ENCODE measurements around the gene ZNF608. TPM values are rescaled to one million over a fixed set of nuclear protein-coding genes. Genes with fewer than 3 reads are reported as not detected.

The ZNF608 gene
- total RNA-seq, 1 donor from 2014 or later = 213 TPM

DNA sequence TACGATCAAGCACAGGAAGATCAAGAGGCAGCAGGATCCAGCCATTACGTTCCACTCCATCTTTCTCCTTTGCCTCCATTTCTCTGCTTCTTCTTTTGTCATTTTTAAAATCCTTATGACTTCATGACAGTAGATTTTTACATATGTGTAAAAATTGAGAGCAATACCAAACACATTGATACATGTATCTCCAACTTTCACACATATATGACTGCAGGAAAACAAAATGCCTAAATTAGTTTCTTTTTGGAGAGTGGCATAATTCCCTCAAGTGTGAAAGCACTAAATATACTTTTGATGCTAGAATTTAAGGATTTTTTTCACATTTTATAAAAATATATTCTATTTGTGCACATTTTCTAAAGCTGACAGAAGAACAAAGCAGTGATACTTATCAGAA is 8.6 kb upstream of the ZNF608 start:
- Mint-ChIP-seq H3K27me3 (ENCODE audit: insufficient read depth, low read depth) (peaks cover 3% of the 10 kb centered on the region), H3K27ac (no peak overlapping the region), H3K36me3 (no peaks in the 10 kb centered on the region), H3K9me3 (no peaks in the 10 kb centered on the region), H3K4me3 (no peak overlapping the region), H3K4me1 (peaks cover 52% of the 10 kb centered on the region)
- no peak overlapping the region for H3K27ac ChIP-seq
- no peaks in the 10 kb centered on the region for H4K20me1 ChIP-seq (ENCODE audit: low read depth)
- TF ChIP-seq EZH2phosphoT487 (IDR thresholded peaks at IDR 0.05) (no peak), EZH2 (IDR thresholded peaks at IDR 0.05) (no peak)
- TF ChIP-seq, protein P1, sequence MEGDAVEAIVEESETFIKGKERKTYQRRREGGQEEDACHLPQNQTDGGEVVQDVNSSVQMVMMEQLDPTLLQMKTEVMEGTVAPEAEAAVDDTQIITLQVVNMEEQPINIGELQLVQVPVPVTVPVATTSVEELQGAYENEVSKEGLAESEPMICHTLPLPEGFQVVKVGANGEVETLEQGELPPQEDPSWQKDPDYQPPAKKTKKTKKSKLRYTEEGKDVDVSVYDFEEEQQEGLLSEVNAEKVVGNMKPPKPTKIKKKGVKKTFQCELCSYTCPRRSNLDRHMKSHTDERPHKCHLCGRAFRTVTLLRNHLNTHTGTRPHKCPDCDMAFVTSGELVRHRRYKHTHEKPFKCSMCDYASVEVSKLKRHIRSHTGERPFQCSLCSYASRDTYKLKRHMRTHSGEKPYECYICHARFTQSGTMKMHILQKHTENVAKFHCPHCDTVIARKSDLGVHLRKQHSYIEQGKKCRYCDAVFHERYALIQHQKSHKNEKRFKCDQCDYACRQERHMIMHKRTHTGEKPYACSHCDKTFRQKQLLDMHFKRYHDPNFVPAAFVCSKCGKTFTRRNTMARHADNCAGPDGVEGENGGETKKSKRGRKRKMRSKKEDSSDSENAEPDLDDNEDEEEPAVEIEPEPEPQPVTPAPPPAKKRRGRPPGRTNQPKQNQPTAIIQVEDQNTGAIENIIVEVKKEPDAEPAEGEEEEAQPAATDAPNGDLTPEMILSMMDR (IDR thresholded peaks at IDR 0.05) = no peak
- H3K9me3 ChIP-seq (ENCODE audit: low read depth) = no peaks in the 10 kb centered on the region
- peaks cover 7% of the 10 kb centered on the region for H3F3A ChIP-seq (ENCODE audit: low read depth)
- no peak overlapping the region for H3K4me3 ChIP-seq
- no peaks in the 10 kb centered on the region for H3K27me3 ChIP-seq
- H3K36me3 ChIP-seq = no peaks in the 10 kb centered on the region
- no peak overlapping the region for H2AFZ ChIP-seq (replicated peaks)
- H3K79me2 ChIP-seq (ENCODE audit: low read depth) = peaks cover 7% of the 10 kb centered on the region
- no peak for DNase-seq (ENCODE audit: low spot score)
- H3K9ac ChIP-seq = no peak overlapping the region
- peaks cover 30% of the 10 kb centered on the region for H3K4me1 ChIP-seq
- H3K4me2 ChIP-seq = no peak overlapping the region

GRCh38 chr5:124754206-124754927 is 7.9 kb upstream of the ZNF608 start:
- Mint-ChIP-seq H3K9me3 (no peaks in the 10 kb centered on the region), H3K27ac (peak overlapping the region; percentile 38), H3K4me1 (peaks cover 56% of the 10 kb centered on the region), H3K27me3 (ENCODE audit: insufficient read depth, low read depth) (peaks cover 3% of the 10 kb centered on the region), H3K36me3 (no peaks in the 10 kb centered on the region), H3K4me3 (no peak overlapping the region)
- H3K9me3 ChIP-seq (ENCODE audit: low read depth) = no peaks in the 10 kb centered on the region
- H3K9ac ChIP-seq = no peak overlapping the region
- no peak overlapping the region for H3K4me2 ChIP-seq
- no peaks in the 10 kb centered on the region for H3K27me3 ChIP-seq
- peaks cover 14% of the 10 kb centered on the region for H3F3A ChIP-seq (ENCODE audit: low read depth)
- no peaks in the 10 kb centered on the region for H4K20me1 ChIP-seq (ENCODE audit: low read depth)
- no peak for TF ChIP-seq EZH2 (IDR thresholded peaks at IDR 0.05)
- TF ChIP-seq, protein P1 (IDR thresholded peaks at IDR 0.05) = no peak
- no peak for TF ChIP-seq EZH2phosphoT487 (IDR thresholded peaks at IDR 0.05)
- no peak overlapping the region for H3K4me3 ChIP-seq
- peaks cover 8% of the 10 kb centered on the region for H3K79me2 ChIP-seq (ENCODE audit: low read depth)
- no peak overlapping the region for H3K27ac ChIP-seq
- DNase-seq (ENCODE audit: low spot score) = no peak
- no peak overlapping the region for H2AFZ ChIP-seq (replicated peaks)
- H3K36me3 ChIP-seq = no peaks in the 10 kb centered on the region
- peaks cover 36% of the 10 kb centered on the region for H3K4me1 ChIP-seq

DNA sequence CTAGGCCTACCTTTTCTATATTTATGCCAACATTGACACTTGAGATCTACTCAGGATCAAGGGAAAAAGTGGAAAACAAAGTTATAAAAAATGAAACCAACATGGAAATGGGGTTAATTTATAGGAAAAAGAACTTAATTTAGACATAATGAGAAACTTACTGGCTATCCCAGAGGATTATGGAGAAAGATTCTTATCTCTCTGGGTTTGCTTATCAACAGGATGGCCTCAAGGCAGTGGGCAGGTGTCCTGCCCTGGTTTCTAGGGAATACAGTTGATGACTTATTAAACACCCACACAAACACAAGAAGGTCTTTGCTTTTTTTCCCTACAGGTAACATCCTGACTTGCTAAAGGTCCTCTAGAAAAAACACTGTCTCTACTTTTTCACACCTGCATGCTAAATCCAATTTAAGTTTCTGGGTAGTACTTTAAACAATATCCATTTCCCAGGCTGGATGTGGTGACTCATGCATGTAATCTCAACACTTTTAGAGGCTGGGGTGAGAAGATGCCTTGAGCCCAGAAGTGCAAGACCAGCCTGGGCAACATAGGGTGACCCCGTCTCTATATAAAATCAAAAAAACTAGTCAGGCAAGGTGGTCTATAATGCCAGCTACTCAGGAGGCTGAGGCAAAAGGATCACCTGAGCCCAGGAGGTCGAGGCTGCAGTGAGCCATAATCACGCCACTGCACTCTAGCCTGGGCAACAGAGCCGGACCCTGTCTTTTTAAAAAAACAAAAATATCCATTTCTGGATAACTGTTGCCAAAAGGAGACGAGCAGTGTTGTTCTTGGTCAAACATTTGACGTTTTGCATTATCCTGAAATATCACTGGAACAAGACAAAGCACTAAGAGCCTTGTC is 6.6 kb upstream of the ZNF608 start:
- H4K20me1 ChIP-seq (ENCODE audit: low read depth) = no peaks in the 10 kb centered on the region
- TF ChIP-seq EZH2phosphoT487 (IDR thresholded peaks at IDR 0.05) (no peak), EZH2 (IDR thresholded peaks at IDR 0.05) (no peak)
- TF ChIP-seq, protein P1 (IDR thresholded peaks at IDR 0.05) = no peak
- no peak for DNase-seq (ENCODE audit: low spot score)
- peaks cover 15% of the 10 kb centered on the region for H3K79me2 ChIP-seq (ENCODE audit: low read depth)
- H3K27me3 ChIP-seq = no peaks in the 10 kb centered on the region
- peaks cover 36% of the 10 kb centered on the region for H3K4me1 ChIP-seq
- no peak overlapping the region for H3K4me2 ChIP-seq
- H3K9ac ChIP-seq = no peak overlapping the region
- Mint-ChIP-seq H3K36me3 (no peaks in the 10 kb centered on the region), H3K4me3 (no peak overlapping the region), H3K27me3 (ENCODE audit: insufficient read depth, low read depth) (peaks cover 3% of the 10 kb centered on the region), H3K9me3 (no peaks in the 10 kb centered on the region), H3K4me1 (peaks cover 62% of the 10 kb centered on the region), H3K27ac (peak overlapping the region; percentile 50)
- H2AFZ ChIP-seq (replicated peaks) = no peak overlapping the region
- no peaks in the 10 kb centered on the region for H3K9me3 ChIP-seq (ENCODE audit: low read depth)
- no peak overlapping the region for H3K27ac ChIP-seq
- no peak overlapping the region for H3K4me3 ChIP-seq
- no peaks in the 10 kb centered on the region for H3K36me3 ChIP-seq
- peaks cover 27% of the 10 kb centered on the region for H3F3A ChIP-seq (ENCODE audit: low read depth)

All from neural progenitor cell (in vitro differentiated cells).